HEK293 (cell line): ENCODE results near the gene CMAS.

Experiments
- CTCF ChIP-seq: fragments of 450-650 bp; formaldehyde crosslinking; IDR thresholded peaks from 2 replicates; pipeline ENCODE4 v1.5.1; 2016; ENCODE audit warnings: missing biosample characterization, missing genetic modification characterization
- ZBTB7A ChIP-seq: fragments of 450-650 bp; formaldehyde crosslinking; IDR thresholded peaks from 2 replicates; pipeline ENCODE4 v1.5.1; 2016; ENCODE audit warnings: low read depth, missing biosample characterization, missing genetic modification characterization
- ZNF274 ChIP-seq, 2 experiments: fragments of 200-500 bp in 1 of 2; fragments of 450-650 bp in 1 of 2; sonication (Bioruptor generic) in 1 of 2; formaldehyde crosslinking in 1 of 2; IDR thresholded peaks; 2 replicates each; pipeline versions ENCODE4 v1.5.1 to v1.6.1; 2014 to 2016; ENCODE audit warnings: borderline replicate concordance in 1 of 2, inconsistent platforms in 1 of 2, low read length in 1 of 2, missing biosample characterization in 1 of 2, missing genetic modification characterization in 1 of 2
- ZNF692 ChIP-seq: fragments of 450-650 bp; formaldehyde crosslinking; IDR thresholded peaks from 2 replicates; pipeline ENCODE4 v1.5.1; 2016; ENCODE audit warnings: missing biosample characterization, missing genetic modification characterization
- ZNF776 ChIP-seq: fragments of 450-650 bp; formaldehyde crosslinking; IDR thresholded peaks from 2 replicates; pipeline ENCODE4 v1.5.0; 2017; ENCODE audit warnings: missing biosample characterization, missing genetic modification characterization, borderline replicate concordance
- TF ChIP-seq, protein P1 (sequence below): sonication (generic); formaldehyde crosslinking; IDR thresholded peaks from 2 replicates; pipeline ENCODE4 v1.8.1; 2022; ENCODE audit warnings: mild to moderate bottlenecking, moderate library complexity, missing genetic modification reagents

DNA sequence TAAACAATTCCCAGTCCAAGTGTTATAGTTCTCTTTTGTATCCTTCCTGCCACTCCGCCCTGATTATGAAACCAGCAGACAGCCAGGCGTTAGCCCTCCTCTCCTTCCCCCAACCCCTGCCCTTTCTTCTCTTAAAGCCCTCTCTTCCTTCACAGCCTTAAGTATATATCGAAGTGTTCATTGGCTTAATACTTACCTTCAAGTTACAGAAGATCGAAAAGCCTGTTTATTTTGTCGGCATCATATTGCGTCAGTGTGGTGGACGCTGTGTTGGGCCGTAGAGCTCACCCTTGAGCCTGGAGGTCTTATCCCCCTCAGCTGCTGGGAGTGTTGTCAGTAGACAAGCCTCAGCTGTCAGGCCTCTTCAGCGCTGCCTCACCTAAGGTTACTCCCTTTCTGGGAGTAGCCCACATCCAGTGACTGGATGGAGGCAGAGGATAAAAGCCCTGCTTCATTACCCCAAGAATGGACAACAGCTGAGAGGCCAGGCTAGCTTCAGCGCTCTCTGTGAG, 36.2 kb downstream of the CMAS start:
- TF ChIP-seq ZBTB7A (no peak), ZNF274 (IDR thresholded peaks at IDR 0.05; ENCODE audit: low read length) (no peak), ZNF274 (tag by site-specific recombination; IDR thresholded peaks at IDR 0.05; ENCODE audit: borderline replicate concordance) (no peak), ZNF776 (tag by site-specific recombination) (no peak), ZNF692 (tag by site-specific recombination) (no peak), CTCF (tag by site-specific recombination) (no peak)
- TF ChIP-seq, protein P1, sequence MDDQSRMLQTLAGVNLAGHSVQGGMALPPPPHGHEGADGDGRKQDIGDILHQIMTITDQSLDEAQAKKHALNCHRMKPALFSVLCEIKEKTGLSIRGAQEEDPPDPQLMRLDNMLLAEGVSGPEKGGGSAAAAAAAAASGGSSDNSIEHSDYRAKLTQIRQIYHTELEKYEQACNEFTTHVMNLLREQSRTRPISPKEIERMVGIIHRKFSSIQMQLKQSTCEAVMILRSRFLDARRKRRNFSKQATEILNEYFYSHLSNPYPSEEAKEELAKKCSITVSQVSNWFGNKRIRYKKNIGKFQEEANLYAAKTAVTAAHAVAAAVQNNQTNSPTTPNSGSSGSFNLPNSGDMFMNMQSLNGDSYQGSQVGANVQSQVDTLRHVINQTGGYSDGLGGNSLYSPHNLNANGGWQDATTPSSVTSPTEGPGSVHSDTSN: no peak
